Measurements from ENCODE around the gene RPL7A. TPM values are rescaled to one million over a fixed set of nuclear protein-coding genes. Genes with fewer than 3 reads are reported as not detected.
"Not testable (repeated sequence)": the region's sequence is repeated elsewhere in the genome, so short reads cannot be mapped to it uniquely, and the experiment has no call there.

RPL7A gene
- total and polyA plus RNA-seq, 2 of the 4 experiments (the other 2 are of a cell fraction), result 3,220 to 4,096 TPM

DNA sequence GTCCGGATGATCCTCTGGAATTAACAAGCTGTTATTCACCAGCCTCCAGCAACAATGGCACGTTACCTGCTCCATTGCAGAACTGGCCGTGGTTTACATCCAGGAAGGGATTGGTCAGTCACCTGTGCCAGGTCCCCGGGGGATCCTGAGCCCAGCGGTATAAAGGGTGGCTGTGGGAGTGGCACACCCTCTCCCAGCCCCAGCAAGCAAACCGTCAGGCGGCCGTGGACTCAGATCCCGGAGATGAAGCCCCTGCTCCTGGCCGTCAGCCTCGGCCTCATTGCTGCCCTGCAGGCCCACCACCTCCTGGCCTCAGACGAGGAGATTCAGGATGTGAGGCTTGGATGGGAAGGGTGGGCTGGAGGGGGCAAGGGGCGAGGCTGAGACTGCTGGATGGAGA, 30.5 kb upstream of the RPL7A start:
- H3K18ac ChIP-seq (ENCODE audit: low read depth, low read length); H3K9ac ChIP-seq (ENCODE audit: low read depth, low read length); H3K4ac ChIP-seq (ENCODE audit: low read depth, low read length); H3K4me2 ChIP-seq (ENCODE audit: low read depth, low read length); H3K36me3 ChIP-seq (ENCODE audit: control insufficient read depth, insufficient read depth, low read length); H2BK15ac ChIP-seq (ENCODE audit: low read depth, low read length); in situ Hi-C loops (cut with MboI; ENCODE audit: low sequenced_read_pairs); H3K4me3 ChIP-seq (ENCODE audit: insufficient read depth, low read depth, low read length); H2AK9ac ChIP-seq (replicated peaks; ENCODE audit: low read depth, low read length, poor library complexity); dilution Hi-C loops (cut with HindIII; ENCODE audit: low sequenced_read_pairs, unreplicated experiment); H3K14ac ChIP-seq (replicated peaks; ENCODE audit: low read depth, low read length); H4K20me1 ChIP-seq (ENCODE audit: insufficient read depth, low read length); H3K27ac ChIP-seq (ENCODE audit: insufficient read depth, low read length); H4K91ac ChIP-seq (ENCODE audit: insufficient read depth, low read depth, low read length); DNase-seq; CTCF ChIA-PET; H2BK5ac ChIP-seq (ENCODE audit: low read depth, low read length, poor library complexity, severe bottlenecking); POLR2A ChIA-PET (ENCODE audit: unreplicated experiment); H3K9me1 ChIP-seq (ENCODE audit: insufficient read depth, low read length); ATAC-seq (ENCODE audit: low read depth); H3K56ac ChIP-seq (ENCODE audit: extremely low read depth, insufficient read depth, low read length); H2AFZ ChIP-seq (replicated peaks; ENCODE audit: low read length, poor library complexity); intact Hi-C loops (cut with micrococcal nuclease); H2BK120ac ChIP-seq (ENCODE audit: low read depth, low read length); H3K4me1 ChIP-seq (ENCODE audit: control insufficient read depth, insufficient read depth, low read length); H3K9me3 ChIP-seq (ENCODE audit: control insufficient read depth, insufficient read depth, low read length); H4K8ac ChIP-seq (ENCODE audit: low read depth in 2 of 2, low read length in 2 of 2); H4K5ac ChIP-seq (ENCODE audit: low read depth, low read length); H3K79me1 ChIP-seq (ENCODE audit: low read depth in 1 of 2, low read length in 2 of 2); BruUV-seq (replicated peaks); H2BK20ac ChIP-seq (ENCODE audit: low read depth, low read length); H2AK5ac ChIP-seq (ENCODE audit: low read depth, low read length); H3K23ac ChIP-seq (ENCODE audit: low read depth, low read length): not testable (repeated sequence)
- WGBS, 2 experiments (ENCODE audit: extremely low coverage in 2 of 2, insufficient read length in 1 of 2), result no CpG with 5 or more reads among the region's 13 CpGs
- H3K27me3 ChIP-seq (ENCODE audit: control insufficient read depth, insufficient read depth, low read length), result peaks cover 11% of the 10 kb centered on the region

Data from IMR-90 (cell line).